Measurements from ENCODE around the gene IL12A.

Gene IL12A

DNA sequence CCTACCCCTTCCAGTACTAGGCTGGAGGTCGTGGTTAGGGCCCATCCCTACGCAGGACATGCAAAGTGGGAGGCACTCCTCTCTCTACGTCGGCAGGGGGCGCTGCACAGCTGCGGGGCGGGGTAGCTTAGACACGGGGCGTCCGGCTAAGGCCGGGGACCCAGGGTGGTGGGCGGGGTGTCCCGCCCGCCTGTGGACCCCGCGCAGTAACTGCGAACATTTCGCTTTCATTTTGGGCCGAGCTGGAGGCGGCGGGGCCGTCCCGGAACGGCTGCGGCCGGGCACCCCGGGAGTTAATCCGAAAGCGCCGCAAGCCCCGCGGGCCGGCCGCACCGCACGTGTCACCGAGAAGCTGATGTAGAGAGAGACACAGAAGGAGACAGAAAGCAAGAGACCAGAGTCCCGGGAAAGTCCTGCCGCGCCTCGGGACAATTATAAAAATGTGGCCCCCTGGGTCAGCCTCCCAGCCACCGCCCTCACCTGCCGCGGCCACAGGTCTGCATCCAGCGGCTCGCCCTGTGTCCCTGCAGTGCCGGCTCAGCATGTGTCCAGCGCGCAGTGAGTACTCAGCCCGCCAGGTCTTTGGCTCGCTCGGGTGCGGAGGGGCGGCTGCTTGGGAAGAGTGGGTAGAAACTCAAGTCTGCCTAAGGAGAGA, at the start of gene IL12A:
Gene IL12A, plus strand, starts transcription at position 219 of the 655 bp plus-strand sequence.
- DNase-seq (ENCODE audit: low read depth in 2 of 2) = peak; percentile 58 to 63

DNA sequence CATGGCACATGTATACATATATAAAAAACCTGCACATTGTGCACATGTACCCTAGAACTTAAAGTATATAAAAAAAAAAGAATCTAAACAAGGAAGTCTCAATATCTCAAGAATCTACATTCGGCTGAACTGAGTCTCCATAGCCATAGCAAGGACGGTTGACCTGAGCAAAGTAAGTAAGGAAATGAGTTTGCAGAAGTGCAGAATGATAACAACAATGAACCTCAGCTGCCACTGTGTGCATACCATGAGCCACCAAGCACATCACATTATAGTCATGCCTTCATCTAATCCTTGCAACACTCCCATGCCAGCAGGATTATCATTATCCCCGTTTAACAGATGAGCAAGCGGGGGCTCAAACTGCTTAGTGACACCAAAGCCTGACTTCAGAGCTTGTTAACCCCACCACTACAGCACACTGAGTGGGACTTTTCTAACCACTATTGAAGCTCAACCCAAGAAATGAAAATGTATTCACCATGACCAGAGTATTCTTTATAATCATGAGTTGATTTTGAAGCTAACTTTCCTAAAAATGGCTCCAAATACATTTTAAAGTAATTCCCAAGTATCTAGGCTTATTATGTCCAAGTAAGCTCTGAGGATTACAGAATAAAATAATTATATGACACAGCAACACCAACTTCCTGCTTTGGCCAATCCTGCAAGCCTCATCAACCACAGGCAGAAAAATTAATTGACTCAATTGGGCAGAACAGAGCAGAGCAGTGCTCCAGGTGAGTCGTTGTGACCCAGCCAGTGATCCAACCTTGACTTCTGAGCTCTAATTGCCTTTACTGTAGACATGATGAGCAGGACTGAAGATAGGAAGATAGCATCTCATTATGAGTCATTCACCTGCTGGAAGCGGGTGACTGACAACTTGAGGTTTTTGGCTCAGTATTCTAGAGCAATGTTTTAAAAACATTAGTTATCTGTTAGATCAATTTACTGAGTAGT, 47.3 kb upstream of the IL12A start:
- no peak for DNase-seq (ENCODE audit: low read depth in 2 of 2)

DNA sequence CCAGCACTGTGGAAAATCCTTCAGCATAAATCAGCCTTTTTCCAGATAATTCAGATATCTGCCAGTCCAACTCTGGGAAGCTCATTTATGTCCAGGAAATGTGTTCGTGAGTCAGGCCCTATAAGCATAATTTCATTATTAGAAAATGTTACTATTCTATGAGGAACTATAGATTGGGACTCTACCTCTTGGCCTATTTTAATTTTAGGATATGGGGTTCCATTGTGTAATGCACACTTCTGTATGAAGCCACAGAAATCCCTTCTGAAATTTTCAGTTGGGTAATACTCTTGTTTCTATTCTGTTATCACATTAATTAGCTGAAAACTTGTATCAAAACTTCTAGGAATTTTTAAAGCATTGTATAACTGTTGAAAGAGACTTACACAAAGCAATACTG, 43.9 kb upstream of the IL12A start:
- DNase-seq (ENCODE audit: low read depth in 2 of 2) = no peak

DNA sequence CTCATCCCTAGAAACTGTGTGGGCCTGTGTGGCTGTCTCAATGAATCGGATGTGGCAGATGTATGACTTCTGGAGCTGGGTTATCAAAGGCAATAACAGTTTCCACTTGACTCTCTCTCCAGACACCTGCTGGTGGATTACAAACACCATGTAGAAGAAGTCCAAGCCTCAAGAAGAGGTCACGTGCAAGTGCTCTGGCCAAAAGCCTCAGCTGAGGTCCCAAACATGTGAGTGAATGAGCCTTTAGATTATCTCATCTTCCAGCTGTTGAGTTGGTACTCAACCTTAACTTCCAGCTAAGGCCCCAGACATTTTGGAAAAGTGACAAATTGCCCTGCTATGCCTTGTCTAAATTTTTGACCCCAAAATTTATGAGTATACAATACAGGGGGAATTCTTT, 42.7 kb upstream of the IL12A start:
- no peak for DNase-seq (ENCODE audit: low read depth in 2 of 2)

DNA sequence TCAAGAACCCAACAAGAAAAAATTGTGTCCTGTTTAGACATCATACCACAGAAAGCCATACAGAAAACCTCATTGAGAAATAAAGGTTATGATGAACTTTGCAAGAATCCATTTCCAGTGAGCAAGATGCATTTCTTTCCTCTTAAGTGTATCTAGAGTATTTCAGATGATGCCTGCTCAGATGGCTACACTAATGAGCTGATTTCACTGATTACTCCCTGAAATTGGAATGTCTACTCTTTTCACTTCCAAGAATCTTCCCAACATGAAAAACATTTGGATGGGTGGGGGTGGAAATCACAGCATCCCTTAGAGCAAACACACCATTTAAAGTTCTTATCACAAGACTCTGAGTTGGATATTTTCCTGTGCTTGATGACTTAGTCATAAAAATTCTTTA, 41.4 kb upstream of the IL12A start:
- DNase-seq (ENCODE audit: low read depth in 2 of 2) = no peak

DNA sequence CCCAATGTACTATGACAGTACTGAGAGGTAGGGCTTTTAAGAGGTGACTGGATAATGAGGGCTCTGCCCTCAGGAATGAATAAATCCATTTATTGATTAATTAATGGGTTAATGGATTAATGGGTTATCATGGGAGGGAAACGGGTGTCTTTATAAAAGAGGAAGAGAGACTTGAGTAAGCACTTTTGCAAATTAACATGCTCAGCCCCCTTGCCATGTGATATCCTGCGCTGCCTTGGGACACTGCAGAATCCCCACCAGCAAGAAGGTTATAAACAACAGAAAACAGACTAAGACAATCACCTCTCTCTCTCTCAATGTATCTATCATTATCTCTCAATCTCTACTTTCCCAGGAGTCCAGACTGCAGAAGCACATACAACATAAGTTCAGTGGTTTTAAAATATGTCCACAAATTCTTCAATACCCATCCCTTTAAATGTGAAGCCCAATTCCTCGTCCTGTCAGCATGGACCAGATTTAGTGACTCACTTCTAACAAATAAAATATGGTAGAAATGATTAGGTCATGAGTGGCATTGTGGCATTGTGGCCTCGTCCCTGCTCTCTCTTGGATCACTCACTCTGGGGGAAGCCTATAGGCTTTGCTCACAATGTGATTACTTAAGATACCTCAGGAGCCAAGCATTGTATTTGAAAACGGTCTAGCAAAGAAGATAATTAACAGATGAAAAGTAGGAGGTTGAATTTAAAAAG, 40.0 kb upstream of the IL12A start:
- DNase-seq (ENCODE audit: low read depth in 2 of 2) = no peak

DNA sequence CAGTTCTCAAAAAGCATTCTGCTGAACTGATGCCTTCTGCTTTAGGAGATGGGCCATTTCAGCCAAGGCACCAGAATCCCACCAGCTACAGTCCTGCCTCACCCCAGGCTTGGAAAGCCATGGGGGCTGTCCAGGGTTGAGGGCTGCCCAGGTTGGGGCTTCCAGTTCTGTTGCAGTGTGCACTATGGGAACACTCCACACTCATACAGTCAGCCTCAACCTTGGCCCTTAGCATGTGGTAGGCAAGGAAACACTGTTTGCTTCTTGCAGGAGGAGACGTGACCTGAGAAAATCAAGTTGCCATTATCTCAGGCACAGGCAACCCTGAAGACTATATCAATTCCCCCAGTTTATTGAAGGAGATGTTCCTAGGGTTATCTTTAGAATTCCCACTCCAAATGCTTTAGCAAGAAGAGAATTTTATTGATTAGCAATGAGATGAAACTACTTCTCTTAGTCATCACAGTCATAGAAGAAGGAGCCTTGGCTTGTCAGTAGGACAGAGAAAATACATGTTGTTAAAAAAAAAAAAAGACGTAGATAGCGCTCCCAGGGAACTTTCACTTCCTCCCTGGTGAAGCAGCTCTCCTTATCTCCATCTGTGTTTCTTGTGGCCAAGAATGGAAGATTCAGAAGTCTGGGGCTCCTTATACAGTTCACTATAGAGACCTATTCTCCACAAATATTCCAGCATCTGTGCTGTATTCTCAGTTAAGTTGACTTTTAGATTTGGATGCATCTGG, 38.3 kb upstream of the IL12A start:
- DNase-seq (ENCODE audit: low read depth in 2 of 2) = no peak

DNA sequence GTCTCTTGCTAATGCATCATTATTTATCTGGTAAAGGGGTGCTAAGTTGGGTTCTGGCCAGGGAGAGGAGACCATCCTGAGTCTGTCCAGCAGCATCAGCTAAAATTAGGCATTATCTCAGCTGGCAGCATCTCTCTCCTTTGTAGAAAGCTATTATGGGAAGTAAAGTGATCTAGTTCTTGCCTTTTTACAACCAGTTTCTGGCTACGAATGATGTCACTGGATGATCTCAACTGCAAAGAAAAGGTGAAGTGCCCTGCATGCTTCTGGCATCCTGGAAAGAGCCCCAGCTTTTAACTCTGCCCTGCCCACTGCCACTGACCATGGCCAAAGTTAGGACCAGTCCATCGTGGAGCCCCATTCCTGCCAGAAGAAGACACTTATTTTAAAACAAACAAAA, 37.1 kb upstream of the IL12A start:
- no peak for DNase-seq (ENCODE audit: low read depth in 2 of 2)

DNA sequence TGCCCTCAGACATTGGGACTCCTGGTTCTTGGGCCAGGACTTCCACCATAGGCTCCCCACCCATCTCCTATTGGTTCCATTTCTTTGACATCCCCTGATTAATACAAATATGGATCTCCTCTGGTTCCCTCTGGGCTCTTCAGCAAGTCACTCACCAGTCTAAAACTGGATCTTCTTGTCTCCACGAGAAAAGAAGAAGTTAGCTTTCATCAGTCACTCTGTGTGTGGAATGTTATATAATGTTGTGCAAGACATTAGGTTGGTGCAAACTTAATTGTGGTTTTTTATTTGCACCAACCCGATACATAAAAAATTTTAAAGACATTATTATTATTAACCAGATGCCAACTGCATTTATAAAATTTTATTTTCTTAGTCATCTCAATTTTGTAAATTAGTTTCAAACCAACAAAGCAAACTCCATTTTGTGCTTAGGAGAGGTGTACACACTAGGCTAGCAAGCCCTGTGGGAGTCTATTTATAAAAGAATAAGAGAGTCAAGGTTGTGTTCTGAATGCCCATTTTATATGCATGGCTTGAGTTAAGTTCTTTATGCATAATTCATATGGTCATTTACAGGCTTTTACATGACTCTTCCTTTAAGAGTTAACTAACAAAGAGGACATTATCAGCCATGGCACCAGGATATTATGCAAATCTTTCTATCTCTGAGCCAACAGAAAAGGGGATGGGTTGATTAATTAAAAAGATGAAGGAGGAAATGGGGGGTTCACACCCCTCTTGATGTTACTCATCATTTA, 35.1 kb upstream of the IL12A start:
- no peak for DNase-seq (ENCODE audit: low read depth in 2 of 2)

DNA sequence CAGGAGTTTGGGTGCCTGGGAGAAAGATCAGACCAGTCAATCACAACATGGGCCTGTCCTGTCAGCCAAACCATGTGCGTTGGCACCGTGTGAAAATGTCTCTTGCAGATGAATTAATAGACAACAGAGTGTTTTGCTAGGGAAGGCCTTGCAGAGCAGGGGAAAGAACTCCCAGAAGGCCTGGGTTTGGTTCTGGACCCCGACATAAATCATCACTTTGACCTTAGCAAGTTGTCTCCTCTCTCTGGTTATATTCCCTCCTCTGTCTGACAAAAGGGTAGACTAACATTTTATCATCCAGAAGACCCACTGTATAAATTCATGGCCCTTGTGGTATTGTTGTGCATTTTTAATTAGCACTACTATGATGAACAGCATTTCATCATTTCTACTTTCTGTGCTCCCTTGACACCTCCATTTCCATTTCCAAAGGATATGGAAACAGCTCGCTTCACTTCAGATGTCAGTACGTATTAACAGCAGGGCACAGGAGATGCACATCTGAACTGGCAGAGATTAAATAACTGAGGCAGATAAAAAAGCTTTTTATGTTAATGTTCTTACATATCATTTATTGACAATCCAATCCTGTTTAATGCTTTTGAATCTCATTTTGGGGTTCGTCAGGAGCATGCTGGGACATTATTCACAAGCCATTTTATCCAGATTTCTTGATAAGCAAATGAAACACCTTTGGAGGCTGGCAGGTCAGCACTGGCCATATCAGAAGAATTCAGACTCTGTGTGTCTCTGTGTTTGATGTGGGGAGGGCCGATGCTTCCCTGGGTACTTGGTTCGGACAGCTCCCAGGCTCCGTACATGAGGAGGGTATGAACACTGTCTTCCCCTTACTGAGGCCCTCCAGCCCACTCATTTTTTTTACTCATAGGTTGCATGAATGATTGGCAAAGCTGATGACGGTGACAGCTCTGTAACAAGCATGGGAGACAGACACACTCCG, 28.2 kb upstream of the IL12A start:
- no peak for DNase-seq (ENCODE audit: low read depth in 2 of 2)

DNA sequence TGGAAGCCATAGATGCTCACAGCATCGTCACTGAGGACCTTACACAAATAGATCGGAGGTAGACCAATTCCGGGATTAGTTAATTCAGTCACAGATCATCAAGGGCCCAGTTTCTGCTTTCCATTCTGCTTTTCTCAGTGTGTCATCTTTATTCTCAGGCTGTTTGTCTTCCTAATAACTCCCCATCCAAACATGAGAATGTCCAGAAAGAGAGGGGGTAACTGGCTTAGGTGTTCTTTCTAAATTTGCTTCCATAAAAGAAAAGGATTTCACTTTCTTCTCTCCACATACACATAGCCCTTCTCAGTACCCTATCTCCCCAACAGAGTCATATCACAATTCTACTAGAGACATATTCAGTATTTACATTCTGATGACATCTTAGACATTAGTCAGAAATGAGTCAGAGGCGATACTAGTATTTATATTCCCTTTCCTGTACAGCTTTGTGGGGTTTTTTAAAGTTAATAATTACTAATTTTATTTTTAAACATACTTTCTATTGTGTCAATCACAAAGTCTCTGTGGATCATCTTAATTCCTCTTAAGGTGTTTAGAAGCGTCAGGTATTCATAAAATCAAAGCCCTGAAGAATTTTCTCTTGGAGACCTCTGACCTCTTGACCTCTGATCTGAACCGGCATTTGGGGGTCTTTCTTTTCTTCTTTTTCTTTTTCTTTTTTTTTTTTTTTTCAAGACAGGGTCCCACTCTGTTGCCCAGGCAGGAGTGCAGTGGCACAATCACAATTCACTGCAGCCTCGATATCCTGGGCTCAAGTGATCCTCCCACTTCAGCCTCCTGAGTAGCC, 24.3 kb upstream of the IL12A start:
- no peak for DNase-seq (ENCODE audit: low read depth in 2 of 2)

DNA sequence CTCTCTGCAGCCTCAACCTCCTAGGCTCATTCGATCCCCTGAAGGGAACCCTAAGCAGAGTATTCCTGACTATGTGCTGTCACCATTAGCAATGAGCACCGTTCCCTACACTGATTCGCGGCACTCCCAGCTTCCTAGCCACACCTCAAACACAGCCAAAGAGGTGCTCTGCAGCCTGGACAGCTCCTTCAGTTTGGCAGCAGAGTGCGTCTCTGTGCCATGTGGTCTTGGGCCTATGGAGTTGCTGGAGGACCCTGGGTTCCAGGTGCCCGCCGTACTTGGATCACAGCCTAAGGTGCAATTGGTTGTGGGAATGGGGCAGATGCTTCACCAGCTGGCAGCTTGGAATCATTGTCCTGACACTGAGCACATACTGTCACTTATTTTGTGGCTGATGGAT, 17.3 kb upstream of the IL12A start:
- DNase-seq (ENCODE audit: low read depth in 2 of 2) = no peak

DNA sequence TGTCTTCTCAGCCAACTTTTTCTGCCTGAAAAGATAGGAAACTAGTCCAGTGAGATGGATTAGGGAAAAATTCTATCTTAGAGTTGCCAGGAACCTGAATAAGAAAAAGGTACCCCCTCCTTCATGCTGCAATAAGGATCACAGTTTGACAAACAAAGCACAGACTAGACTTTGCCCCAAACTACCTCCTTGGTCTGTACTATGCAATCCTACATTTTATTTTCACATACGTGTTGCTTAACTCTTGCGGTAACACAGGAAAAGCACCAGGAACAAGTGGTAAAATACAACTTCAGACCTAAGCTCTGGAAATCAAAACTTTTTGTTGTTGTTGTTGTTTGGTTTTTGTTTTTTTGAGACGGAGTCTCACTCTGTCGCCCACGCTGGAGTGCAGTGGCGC, 11.3 kb upstream of the IL12A start:
- DNase-seq (ENCODE audit: low read depth in 2 of 2) = no peak

DNA sequence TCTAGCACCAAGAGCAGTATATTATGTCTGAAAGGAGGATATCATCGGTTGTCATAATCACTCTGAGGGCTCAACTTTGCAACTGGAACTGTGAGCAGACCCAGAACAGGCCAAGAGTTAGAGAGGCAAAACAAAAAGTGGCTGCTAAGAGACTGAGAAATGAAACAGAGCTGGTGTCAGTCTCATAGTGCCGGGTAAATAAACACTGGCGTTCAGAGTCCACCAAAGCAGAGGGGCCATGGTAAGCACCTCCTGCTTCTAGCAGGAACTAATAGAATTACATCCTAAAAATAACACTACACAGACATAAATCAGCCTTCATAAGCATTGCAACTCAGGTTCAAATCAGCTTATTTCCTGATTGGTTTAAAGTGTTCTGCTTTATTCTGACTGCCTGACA, 10.3 kb upstream of the IL12A start:
- DNase-seq (ENCODE audit: low read depth in 2 of 2) = no peak

DNA sequence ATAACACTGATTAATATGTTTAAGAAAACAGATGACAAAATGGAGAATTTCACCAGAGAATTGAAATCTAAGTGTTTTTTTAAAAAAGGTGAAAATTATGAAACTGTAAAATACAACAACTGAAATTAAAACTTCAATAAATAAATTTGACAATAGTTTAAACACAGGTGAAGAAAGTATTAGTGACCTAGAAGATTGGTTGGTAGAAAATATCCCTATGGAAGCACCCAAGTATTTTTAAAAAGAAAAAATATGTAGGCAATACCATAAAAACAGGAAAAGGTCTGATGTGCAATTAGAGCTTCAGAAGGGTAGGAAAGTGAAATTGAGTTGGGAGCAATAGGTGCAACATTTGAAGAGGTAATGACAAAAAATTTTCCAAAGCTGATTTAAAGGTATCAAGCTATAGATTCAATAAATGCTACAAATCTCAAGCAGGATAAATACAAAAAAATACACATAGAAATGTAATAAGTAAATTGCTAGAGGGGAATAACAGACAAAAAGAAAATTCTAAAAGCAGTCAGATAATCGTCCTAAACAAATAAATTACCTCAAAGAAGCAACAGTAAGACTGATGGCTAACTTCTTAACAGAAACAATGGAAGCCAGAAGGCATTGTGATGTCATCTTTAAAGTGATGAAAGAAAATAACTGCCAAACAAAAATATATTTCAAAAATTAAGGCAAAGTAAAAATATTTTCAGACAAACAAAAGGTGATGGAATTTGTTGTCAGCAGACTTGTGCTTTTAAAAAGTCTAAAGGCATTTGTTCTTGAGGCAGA, 9.5 kb upstream of the IL12A start:
- DNase-seq (ENCODE audit: low read depth in 2 of 2) = no peak

DNA sequence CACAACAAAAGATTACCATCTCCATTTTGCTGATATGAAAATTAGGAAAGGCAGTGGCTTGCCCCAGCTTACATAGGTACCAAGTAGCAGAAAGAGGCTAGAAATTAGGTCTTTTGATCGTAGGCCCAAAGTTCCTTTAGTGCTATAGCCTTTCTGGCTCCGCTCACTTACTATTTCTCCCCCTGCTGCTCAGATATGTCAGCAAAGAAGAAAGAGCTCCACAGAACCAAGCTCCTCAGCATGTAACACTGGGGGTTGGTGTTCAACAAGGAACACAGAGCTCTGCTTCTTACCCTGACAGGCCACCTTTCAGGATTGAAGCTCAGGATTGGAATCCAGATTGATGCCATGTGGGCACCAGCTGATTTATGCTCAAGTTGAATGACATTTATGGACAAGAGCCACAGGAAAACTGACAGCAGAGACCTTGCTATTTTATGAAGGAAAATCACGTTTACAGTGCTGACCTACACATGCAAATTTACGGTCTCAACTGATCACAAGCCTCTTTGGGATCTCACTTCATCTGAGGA, 6.1 kb upstream of the IL12A start:
- no peak for DNase-seq (ENCODE audit: low read depth in 2 of 2)

DNA sequence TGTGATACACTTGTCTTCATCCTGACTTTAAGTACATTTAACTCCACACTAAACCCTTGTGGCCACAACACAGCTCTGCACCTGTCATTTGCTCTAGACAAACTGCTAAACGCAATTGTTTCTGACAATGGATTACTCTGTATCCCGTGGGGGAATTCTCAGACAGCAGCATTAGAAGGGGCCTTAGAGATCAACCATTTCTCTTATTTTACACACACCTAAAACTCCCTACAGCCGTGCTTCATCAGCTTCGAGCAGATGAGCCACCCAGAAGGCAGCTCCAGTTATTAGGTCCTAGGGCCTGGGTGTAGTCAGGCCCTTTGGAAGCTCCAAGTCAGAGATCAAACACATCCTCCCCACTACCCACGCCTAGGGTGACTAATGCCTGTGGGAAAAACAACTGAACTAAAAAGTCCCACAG, 1.3 kb upstream of the IL12A start:
- no peak for DNase-seq (ENCODE audit: low read depth in 2 of 2)
